Caco-2 (cell line): ENCODE measurements around the gene CABLES2. TPM values are rescaled to one million over a fixed set of nuclear protein-coding genes. Genes with fewer than 3 reads are reported as not detected.

Experiments
- BruUV-seq: library from RNA; stranded (reverse); fragments of 400-500 nt; replicated peaks from 2 replicates; lab custom pipeline; 2021; lab: Mats Ljungman, UMichigan
- CTCF ChIA-PET: fragments of 300-600 bp; sonication (Branson Sonifier 250); formaldehyde crosslinking; loops from one replicate; lab custom pipeline; 2022; ENCODE audit warnings: antibody characterized with exemption; lab: Charles Lee
- POLR2A ChIA-PET: fragments of 300-600 bp; sonication (Branson Sonifier 250); formaldehyde crosslinking; loops from one replicate; lab custom pipeline; 2022; ENCODE audit warnings: antibody characterized with exemption; lab: Charles Lee
- DNase-seq, 2 experiments: peaks; one replicate each; pipeline versions ENCODE4 v3.0.0 to v3.0.0-alpha.2; 2020 to 2022
- H3K27me3 ChIP-seq: replicated peaks from 2 replicates; pipeline ENCODE4 v1.6.0; 2011; ENCODE audit warnings: low read length; ENCODE audit not compliant: control insufficient read depth, insufficient read depth
- H3K36me3 ChIP-seq: 2 replicates; pipeline ENCODE4 v1.5.1; 2011; ENCODE audit warnings: low read length; ENCODE audit not compliant: control insufficient read depth, insufficient read depth
- H3K4me1 ChIP-seq: fragments of 250-450 bp; sonication (Bioruptor Pico); 2 replicates; pipeline ENCODE4 v1.5.1; 2020; ENCODE audit warnings: mild to moderate bottlenecking
- H3K4me3 ChIP-seq: 2 replicates; pipeline ENCODE4 v1.5.1; 2011; ENCODE audit warnings: low read depth, mild to moderate bottlenecking, control low read depth, low read length
- H3K9me3 ChIP-seq: fragments of 250-450 bp; sonication (Bioruptor Pico); 2 replicates; pipeline ENCODE4 v1.5.1; 2020; ENCODE audit warnings: mild to moderate bottlenecking, moderate library complexity
- H3K27ac Mint-ChIP-seq: one replicate; pipeline ENCODE4 v1.8.0; 2022; ENCODE audit warnings: mixed read lengths; ENCODE audit not compliant: unreplicated experiment
- H3K27me3 Mint-ChIP-seq: one replicate; pipeline ENCODE4 v1.8.0; 2022; ENCODE audit warnings: mixed read lengths; ENCODE audit not compliant: insufficient read depth, unreplicated experiment
- H3K36me3 Mint-ChIP-seq: one replicate; pipeline ENCODE4 v1.8.0; 2022; ENCODE audit warnings: mild to moderate bottlenecking, mixed read lengths; ENCODE audit not compliant: insufficient read depth, unreplicated experiment
- H3K4me1 Mint-ChIP-seq: one replicate; pipeline ENCODE4 v1.8.0; 2022; ENCODE audit warnings: low read depth, mixed read lengths; ENCODE audit not compliant: unreplicated experiment
- H3K4me3 Mint-ChIP-seq: one replicate; pipeline ENCODE4 v1.8.0; 2022; ENCODE audit warnings: mild to moderate bottlenecking, moderate library complexity, mixed read lengths; ENCODE audit not compliant: unreplicated experiment
- H3K9me3 Mint-ChIP-seq: one replicate; pipeline ENCODE4 v1.8.0; 2022; ENCODE audit warnings: mixed read lengths; ENCODE audit not compliant: unreplicated experiment
- CTCF ChIP-seq, 2 experiments: fragments of 200-600 bp in 1 of 2; IDR thresholded peaks; 1 replicate in 1 of 2; 2 replicates in 1 of 2; pipeline versions ENCODE4 v1.5.1 to v1.8.0; 2011 to 2022; ENCODE audit warnings: antibody characterized with exemption in 1 of 2, control low read depth in 1 of 2, inconsistent platforms in 1 of 2, low read depth in 1 of 2, low read length in 1 of 2, mild to moderate bottlenecking in 1 of 2, moderate library complexity in 1 of 2; ENCODE audit not compliant: insufficient read depth in 1 of 2, severe bottlenecking in 1 of 2, unreplicated experiment in 1 of 2
- intact Hi-C: fragments of 100-400 bp; cut with micrococcal nuclease; formaldehyde crosslinking; loops from one replicate; pipeline ENCODE4 v1.10.0; 2022; ENCODE audit not compliant: unreplicated experiment
- total RNA-seq: library from RNA; stranded (reverse); gene quantifications from 2 replicates; pipeline ENCODE4 v1.2.3, GENCODE V29; 2022

Gene CABLES2
- total RNA-seq, 1 experiment from 2014 or later, result 36.4 TPM

GRCh38 chr20:62372042-62372993, 34.8 kb downstream of the CABLES2 start:
- Mint-ChIP-seq H3K4me1 (peaks cover 34% of the 10 kb centered on the region), H3K27me3 (no peaks in the 10 kb centered on the region), H3K27ac (peak overlapping the region; percentile 6), H3K4me3 (no peak overlapping the region), H3K9me3 (no peaks in the 10 kb centered on the region), H3K36me3 (peaks cover 27% of the 10 kb centered on the region)
- CTCF ChIA-PET, result interaction anchor here (1.1 kb wide), 1 partner anchor 10 kb away, joined by 5 read pairs; no protein-coding TSS in a partner anchor
- Histone ChIP-seq H3K36me3 (no peaks in the 10 kb centered on the region), H3K4me1 (peaks cover 68% of the 10 kb centered on the region), H3K4me3 (no peak overlapping the region), H3K27me3 (no peaks in the 10 kb centered on the region), H3K9me3 (no peaks in the 10 kb centered on the region)
- no peak for DNase-seq
- TF ChIP-seq CTCF (IDR thresholded peaks at IDR 0.05; ENCODE audit: insufficient read depth in 1 of 2, low read depth in 1 of 2, low read length in 1 of 2, severe bottlenecking in 1 of 2, unreplicated experiment in 1 of 2), result no peak
- POLR2A ChIA-PET, result interaction anchor here (1.0 kb wide), 1 partner anchor 10 kb away, joined by 3 read pairs; no protein-coding TSS in a partner anchor
- intact Hi-C loops, result no loop called here
- no TSS peak for BruUV-seq

- Histone ChIP-seq H3K36me3 (no peaks in the 10 kb centered on the region), H3K27me3 (no peaks in the 10 kb centered on the region), H3K4me3 (no peak overlapping the region), H3K9me3 (no peaks in the 10 kb centered on the region), H3K4me1 (peaks cover 61% of the 10 kb centered on the region)
- intact Hi-C loops, result no loop called here
- no peak for DNase-seq
- Mint-ChIP-seq H3K36me3 (peaks cover 27% of the 10 kb centered on the region), H3K27me3 (no peaks in the 10 kb centered on the region), H3K4me1 (peaks cover 34% of the 10 kb centered on the region), H3K9me3 (no peaks in the 10 kb centered on the region), H3K4me3 (no peak overlapping the region), H3K27ac (no peak overlapping the region)
- BruUV-seq, result no TSS peak
- no peak for TF ChIP-seq CTCF (IDR thresholded peaks at IDR 0.05; ENCODE audit: insufficient read depth in 1 of 2, low read depth in 1 of 2, low read length in 1 of 2, severe bottlenecking in 1 of 2, unreplicated experiment in 1 of 2)
- CTCF ChIA-PET, result interaction anchor here (1.1 kb wide), 1 partner anchor 11 kb away, joined by 5 read pairs; no protein-coding TSS in a partner anchor
- POLR2A ChIA-PET, result interaction anchor here (0.6 to 1.0 kb wide), 3 partner anchors 11 to 69 kb away, joined by 3 to 6 read pairs (median 3); no protein-coding TSS in a partner anchor
Observed at GRCh38 chr20:62371588-62372041, 35.5 kb downstream of the CABLES2 start.

GRCh38 chr20:62370807-62371587, 36.1 kb downstream of the CABLES2 start:
- intact Hi-C loops, result no loop called here
- POLR2A ChIA-PET, result interaction anchor here (0.6 to 1.0 kb wide), 2 partner anchors 10 to 69 kb away, joined by 3 to 6 read pairs; no protein-coding TSS in a partner anchor
- H3K9me3 ChIP-seq, result no peaks in the 10 kb centered on the region
- no peaks in the 10 kb centered on the region for H3K27me3 ChIP-seq
- no peak overlapping the region for H3K4me3 ChIP-seq
- no TSS peak for BruUV-seq
- peaks cover 55% of the 10 kb centered on the region for H3K4me1 ChIP-seq
- peaks cover 33% of the 10 kb centered on the region for H3K36me3 Mint-ChIP-seq
- no peaks in the 10 kb centered on the region for H3K9me3 Mint-ChIP-seq
- H3K36me3 ChIP-seq, result no peaks in the 10 kb centered on the region
- CTCF ChIA-PET, result interaction anchor here (0.6 to 10.9 kb wide), 4 partner anchors 11 to 601 kb away, joined by 3 to 188 read pairs (median 7); partner anchors contain the start of gene ADRM1
- TF ChIP-seq CTCF (IDR thresholded peaks at IDR 0.05; ENCODE audit: insufficient read depth in 1 of 2, low read depth in 1 of 2, low read length in 1 of 2, severe bottlenecking in 1 of 2, unreplicated experiment in 1 of 2), result no peak
- no peak overlapping the region for H3K27ac Mint-ChIP-seq
- H3K4me1 Mint-ChIP-seq, result peaks cover 34% of the 10 kb centered on the region
- no peak overlapping the region for H3K4me3 Mint-ChIP-seq
- DNase-seq, result no peak
- no peaks in the 10 kb centered on the region for H3K27me3 Mint-ChIP-seq
